GM12891 (cell line): Measurements from ENCODE around the gene WDR83.

Source experiments
- POLR2A ChIP-seq: IDR thresholded peaks from 2 replicates; pipeline ENCODE4 v1.6.1; 2011; ENCODE audit warnings: low read depth, low read length, control low read depth
- POLR2AphosphoS5 ChIP-seq: IDR thresholded peaks from 2 replicates; pipeline ENCODE4 v1.6.1; 2011; ENCODE audit warnings: low read depth, low read length, control low read depth
- SPI1 ChIP-seq: IDR thresholded peaks from 2 replicates; pipeline ENCODE4 v1.6.1; 2011; ENCODE audit warnings: low read depth, low read length, control low read depth

DNA sequence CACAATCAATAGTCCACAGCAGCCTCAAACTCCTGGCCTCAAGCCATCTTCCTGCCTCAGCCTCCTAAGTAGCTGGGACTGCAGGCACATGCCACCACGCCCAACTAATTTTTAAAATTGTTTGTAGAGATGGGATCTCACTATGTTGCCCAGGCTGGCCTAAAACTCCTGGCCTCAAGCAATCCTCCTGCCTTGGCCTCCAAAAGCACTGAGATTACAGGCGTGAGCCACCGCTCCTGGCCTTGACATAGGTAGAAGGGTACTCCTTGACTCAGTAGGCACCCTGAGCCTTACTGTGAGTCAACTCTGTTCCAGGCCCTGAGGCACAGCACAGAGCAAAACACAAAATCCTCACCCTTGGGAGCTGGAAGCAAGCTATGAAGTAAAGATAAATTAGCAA, 49.3 kb downstream of the WDR83 start:
- no peak for TF ChIP-seq POLR2A
- no peak for TF ChIP-seq POLR2AphosphoS5
- no peak for TF ChIP-seq SPI1
